Endodermal cell (in vitro differentiated cells): ENCODE results near the gene GTF2IRD1. TPM values are rescaled to one million over a fixed set of nuclear protein-coding genes. Genes with fewer than 3 reads are reported as not detected.
A peak's percentile ranks its signal among the peaks of the same experiment; 100 is the strongest.
"Not testable (repeated sequence)": the region's sequence is repeated elsewhere in the genome, so short reads cannot be mapped to it uniquely, and the experiment has no call there.

Source experiments
- DNase-seq: peaks from one replicate; pipeline ENCODE4 v3.0.0-alpha.2; 2017
- H3K27ac ChIP-seq: 2 replicates; pipeline ENCODE4 v1.5.1; 2013; ENCODE audit warnings: mild to moderate bottlenecking, low read depth, low read length, moderate library complexity
- H3K27me3 ChIP-seq: 2 replicates; pipeline ENCODE4 v1.6.1; 2013; ENCODE audit warnings: mild to moderate bottlenecking, low read length, moderate library complexity; ENCODE audit not compliant: insufficient read depth, control insufficient read depth, poor library complexity, severe bottlenecking
- H3K36me3 ChIP-seq: 2 replicates; pipeline ENCODE4 v1.7.0; 2013; ENCODE audit warnings: mild to moderate bottlenecking, low read length, moderate library complexity; ENCODE audit not compliant: control insufficient read depth, insufficient read depth
- H3K4me1 ChIP-seq: one replicate; pipeline ENCODE4 v1.7.0; 2013; ENCODE audit warnings: low read length; ENCODE audit not compliant: control insufficient read depth, insufficient read depth
- H3K4me3 ChIP-seq: 2 replicates; pipeline ENCODE4 v1.5.1; 2013; ENCODE audit warnings: mild to moderate bottlenecking, low read length, moderate library complexity
- H3K9ac ChIP-seq: 2 replicates; pipeline ENCODE4 v1.6.1; 2013; ENCODE audit warnings: mild to moderate bottlenecking, low read length, moderate library complexity; ENCODE audit not compliant: poor library complexity, severe bottlenecking; ENCODE audit errors: extremely low read depth
- H3K9me3 ChIP-seq: 2 replicates; pipeline ENCODE4 v1.6.1; 2013; ENCODE audit warnings: mild to moderate bottlenecking, low read length, moderate library complexity; ENCODE audit not compliant: control insufficient read depth
- H3K27ac Mint-ChIP-seq: 2 replicates; pipeline ENCODE4 v1.8.0; 2020; ENCODE audit warnings: mixed read lengths
- H3K27me3 Mint-ChIP-seq: 2 replicates; pipeline ENCODE4 v1.8.0; 2021; ENCODE audit warnings: mild to moderate bottlenecking, mixed read lengths; ENCODE audit not compliant: insufficient read depth
- H3K36me3 Mint-ChIP-seq: 2 replicates; pipeline ENCODE4 v1.8.0; 2020; ENCODE audit warnings: low read depth, mixed read lengths
- H3K4me1 Mint-ChIP-seq: 2 replicates; pipeline ENCODE4 v1.8.0; 2020; ENCODE audit warnings: mixed read lengths
- H3K4me3 Mint-ChIP-seq: 2 replicates; pipeline ENCODE4 v1.8.0; 2020; ENCODE audit warnings: mild to moderate bottlenecking, moderate library complexity, mixed read lengths
- H3K9me3 Mint-ChIP-seq: 2 replicates; pipeline ENCODE4 v1.8.0; 2020; ENCODE audit warnings: mild to moderate bottlenecking, mixed read lengths
- CTCF ChIP-seq: fragments of 200-600 bp; sonication (generic); conservative IDR thresholded peaks from 2 replicates; pipeline ENCODE4 v1.5.0; 2021; ENCODE audit warnings: antibody characterized with exemption, mild to moderate bottlenecking
- WGBS, 2 experiments: methylation state at CpG; one replicate each; pipeline versions ENCODE4 v1.1.5 to v1.1.7; 2013; ENCODE audit warnings: missing lambda C conversion rate in 2 of 2, mixed read lengths in 1 of 2; ENCODE audit not compliant: insufficient coverage in 1 of 2, insufficient read length in 1 of 2; 5-methylcytosine and 5-hydroxymethylcytosine counted together
- total RNA-seq, 2 donors: library from RNA; stranded (reverse); fragmentation: NEBNext Ultra II Directional in 1 of 2; extraction: Animal tissue kit (Norgen Biotek cat#: 25700) in 1 of 2; gene quantifications; 2 replicates in 1 of 2; 3 replicates in 1 of 2; pipeline ENCODE4 v1.2.1, GENCODE V29; 2021

GTF2IRD1 gene
- total RNA-seq, 2 donors from 2014 or later = 54.8 to 84.4 TPM

GRCh38 chr7:74494076-74494548 lies 40.4 kb downstream of the GTF2IRD1 start:
- Mint-ChIP-seq H3K27ac (peak overlapping the region; percentile 58), H3K9me3 (peaks cover 25% of the 10 kb centered on the region), H3K4me3 (no peak overlapping the region), H3K27me3 (no peaks in the 10 kb centered on the region), H3K4me1 (peaks cover 4% of the 10 kb centered on the region), H3K36me3 (peaks cover 70% of the 10 kb centered on the region)
- H3K27ac ChIP-seq = peak overlapping the region; percentile 8
- no peaks in the 10 kb centered on the region for H3K4me1 ChIP-seq
- TF ChIP-seq CTCF = no peak
- no peak overlapping the region for H3K9ac ChIP-seq
- H3K4me3 ChIP-seq = no peak overlapping the region
- peaks cover 14% of the 10 kb centered on the region for H3K9me3 ChIP-seq
- peaks cover 26% of the 10 kb centered on the region for H3K36me3 ChIP-seq
- no peaks in the 10 kb centered on the region for H3K27me3 ChIP-seq
- no peak for DNase-seq
- 94 to 97% methylated on average over 10 to 14 of the region's 14 CpGs for WGBS, 2 experiments

- H3K27ac Mint-ChIP-seq = peak overlapping the region; percentile 89
- Histone ChIP-seq H3K9me3 (peaks cover 14% of the 10 kb centered on the region), H3K4me1 (no peaks in the 10 kb centered on the region), H3K27me3 (no peaks in the 10 kb centered on the region), H3K9ac (peak overlapping the region; percentile 4), H3K27ac (peak overlapping the region; percentile 77), H3K4me3 (no peak overlapping the region), H3K36me3 (peaks cover 34% of the 10 kb centered on the region)
- TF ChIP-seq CTCF = no peak
- peak; percentile 48 for DNase-seq
- no peaks in the 10 kb centered on the region for H3K27me3 Mint-ChIP-seq
- WGBS, 2 experiments = 89% methylated on average over 10 to 19 of the region's 19 CpGs
- H3K4me3 Mint-ChIP-seq = no peak overlapping the region
- peaks cover 71% of the 10 kb centered on the region for H3K36me3 Mint-ChIP-seq
- peaks cover 25% of the 10 kb centered on the region for H3K9me3 Mint-ChIP-seq
- peaks cover 4% of the 10 kb centered on the region for H3K4me1 Mint-ChIP-seq
These were observed 41.7 kb downstream of the GTF2IRD1 start for GRCh38 chr7:74495112-74496086.

- Mint-ChIP-seq H3K4me3 (no peak overlapping the region), H3K4me1 (peaks cover 4% of the 10 kb centered on the region), H3K9me3 (peaks cover 19% of the 10 kb centered on the region), H3K36me3 (peaks cover 63% of the 10 kb centered on the region), H3K27ac (no peak overlapping the region), H3K27me3 (no peaks in the 10 kb centered on the region)
- DNase-seq = no peak
- no peak for TF ChIP-seq CTCF
- Histone ChIP-seq H3K4me1 (no peaks in the 10 kb centered on the region), H3K9me3 (peaks cover 14% of the 10 kb centered on the region), H3K27ac (no peak overlapping the region), H3K27me3 (no peaks in the 10 kb centered on the region), H3K9ac (no peak overlapping the region), H3K36me3 (peaks cover 34% of the 10 kb centered on the region), H3K4me3 (no peak overlapping the region)
- 92% methylated on average over 6 of the region's 6 CpGs; no CpG with 5 or more reads in 1 of the 2 experiments for WGBS, 2 experiments
These were observed 42.6 kb downstream of the GTF2IRD1 start for GRCh38 chr7:74496272-74496671.

- H3K4me3 ChIP-seq, H3K9ac ChIP-seq, H3K27ac Mint-ChIP-seq, H3K27ac ChIP-seq, H3K27me3 ChIP-seq, DNase-seq, H3K27me3 Mint-ChIP-seq, H3K4me1 Mint-ChIP-seq, H3K4me1 ChIP-seq, H3K4me3 Mint-ChIP-seq, H3K9me3 ChIP-seq: not testable (repeated sequence)
- Mint-ChIP-seq H3K9me3 (peaks cover 14% of the 10 kb centered on the region), H3K36me3 (peaks cover 59% of the 10 kb centered on the region)
- WGBS, 2 experiments = 97 to 100% methylated on average over 2 to 3 of the region's 3 CpGs
- peaks cover 34% of the 10 kb centered on the region for H3K36me3 ChIP-seq
These were observed 43.1 kb downstream of the GTF2IRD1 start for GRCh38 chr7:74496773-74497172.
